ENCODE measurements around the gene PRKAA1.

Gene PRKAA1

DNA sequence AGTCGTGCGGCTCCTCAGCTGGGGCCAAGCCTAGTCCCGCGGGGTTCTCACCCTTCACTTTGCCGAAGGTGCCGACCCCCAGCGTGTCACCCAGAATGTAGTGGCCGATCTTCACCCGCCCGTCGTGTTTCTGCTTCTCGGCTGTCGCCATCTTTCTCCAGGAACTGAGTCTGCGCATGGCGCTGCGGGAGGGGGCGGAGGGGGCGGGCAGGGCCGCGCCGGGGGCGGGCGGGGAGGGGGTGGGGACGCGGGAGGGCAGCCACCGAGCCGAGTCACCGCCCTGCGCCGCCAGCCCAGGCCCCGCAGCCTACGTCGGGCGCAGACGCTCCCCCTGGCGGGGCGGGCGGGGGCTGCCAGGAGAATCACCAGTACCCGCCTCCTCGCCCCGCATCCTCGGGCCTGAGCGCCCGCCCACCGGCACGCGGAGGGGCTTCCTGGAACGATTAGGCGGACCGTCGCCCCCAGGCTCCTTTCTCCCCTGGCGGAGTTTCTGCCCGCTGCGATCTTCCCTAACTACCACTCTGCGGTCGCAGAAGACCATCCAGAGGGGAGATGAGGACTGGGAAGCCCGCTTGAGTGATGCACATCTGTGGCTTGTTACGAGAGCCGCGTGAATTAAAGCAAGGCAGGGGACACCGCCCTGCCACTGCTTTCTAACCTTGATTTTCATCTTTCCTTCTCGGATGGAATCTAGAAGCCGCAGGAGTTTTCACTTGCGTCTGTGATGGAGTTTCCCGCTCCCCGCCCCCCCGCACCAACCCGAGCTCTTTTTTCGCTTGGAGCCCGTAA, at the start of gene PRKAA1:
Gene PRKAA1, minus strand, starts transcription at position 363 of the 789 bp plus-strand sequence. Its CDS starts 185 bp downstream, at position 178.
- peak; percentile 88 for DNase-seq

- DNase-seq: no peak
These were observed 49.4 kb upstream of the PRKAA1 start for GRCh38 chr5:40847525-40847924.

- DNase-seq: no peak
These were observed 48.2 kb upstream of the PRKAA1 start for GRCh38 chr5:40846371-40846770.

GRCh38 chr5:40844565-40844964, 46.4 kb upstream of the PRKAA1 start:
- no peak for DNase-seq

DNA sequence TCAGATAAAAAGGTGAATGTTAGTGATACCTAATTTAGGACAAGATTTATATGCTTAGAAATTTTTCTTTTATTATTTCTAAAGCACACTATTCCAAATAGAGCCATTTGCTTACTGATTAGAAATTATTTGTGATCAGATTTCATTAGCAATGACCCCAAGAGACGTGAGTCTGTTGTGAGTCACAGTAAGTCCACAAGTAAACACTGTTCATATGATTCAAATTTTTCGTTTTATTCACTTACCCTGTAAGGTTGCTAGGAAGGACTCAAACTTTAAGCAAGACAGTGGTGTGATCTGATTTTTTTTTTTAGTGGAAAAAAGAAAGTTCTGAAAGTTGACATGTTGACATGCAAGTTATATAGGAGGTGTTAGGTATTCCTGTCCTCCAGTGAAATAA, 44.2 kb upstream of the PRKAA1 start:
- DNase-seq: no peak

- DNase-seq: no peak
These were observed 43.1 kb upstream of the PRKAA1 start, which contains the start of gene CARD6 for GRCh38 chr5:40841068-40841805. CARD6 (plus strand) TSS chr5:40841367; CDS start chr5:40841383, 16 bp downstream.

- no peak for DNase-seq
These were observed 39.9 kb upstream of the PRKAA1 start for GRCh38 chr5:40838086-40838485.

DNA sequence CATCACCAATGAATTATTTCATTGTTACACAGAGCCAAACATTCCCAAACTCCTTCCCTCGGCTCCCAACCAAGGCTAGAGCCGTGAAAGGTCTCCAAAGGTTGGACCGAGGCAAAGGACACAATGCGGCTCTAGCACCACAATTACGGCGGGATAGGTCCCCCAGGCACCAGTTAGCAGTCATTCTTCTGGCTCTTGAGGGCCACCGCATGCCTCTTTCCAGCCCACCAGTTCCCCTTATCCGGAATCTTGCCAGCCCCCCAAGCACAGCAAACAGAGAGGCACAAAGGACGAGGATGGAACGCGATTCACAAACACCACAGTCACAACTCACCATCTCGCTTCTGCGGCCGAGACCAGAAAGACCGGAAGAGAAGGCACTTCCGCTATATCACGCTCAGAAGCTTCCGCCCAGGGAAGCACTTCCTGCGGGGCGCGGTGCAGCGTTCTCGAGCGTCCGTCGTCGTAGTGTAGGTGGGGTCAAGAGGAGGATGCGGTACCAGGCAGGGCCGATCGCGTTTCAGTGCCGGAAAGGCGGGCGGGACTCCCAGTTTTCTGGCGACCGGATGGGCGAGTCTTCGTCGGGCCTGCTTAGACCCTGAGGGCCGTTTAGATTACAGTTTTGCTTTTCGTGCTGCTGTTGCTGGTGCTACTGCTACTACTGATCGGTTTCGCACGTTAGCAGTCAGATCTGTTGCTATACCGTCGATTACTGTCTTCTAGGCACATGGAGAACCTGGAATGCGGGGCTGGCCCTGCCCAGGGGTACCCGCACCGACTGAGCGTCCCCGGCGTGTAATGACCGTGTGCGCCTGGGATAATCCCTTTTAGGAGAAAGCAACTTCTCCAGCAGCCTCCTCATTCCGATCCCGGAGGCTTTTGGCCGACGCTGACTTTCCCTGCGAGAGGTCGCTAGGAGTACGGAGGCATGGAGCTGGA, 36.9 kb upstream of the PRKAA1 start, which contains the start of gene RPL37:
Gene RPL37, minus strand, starts transcription at position 374 of the 939 bp plus-strand sequence. Its CDS starts 37 bp downstream, at position 337.
- DNase-seq: peak; percentile 95

DNA sequence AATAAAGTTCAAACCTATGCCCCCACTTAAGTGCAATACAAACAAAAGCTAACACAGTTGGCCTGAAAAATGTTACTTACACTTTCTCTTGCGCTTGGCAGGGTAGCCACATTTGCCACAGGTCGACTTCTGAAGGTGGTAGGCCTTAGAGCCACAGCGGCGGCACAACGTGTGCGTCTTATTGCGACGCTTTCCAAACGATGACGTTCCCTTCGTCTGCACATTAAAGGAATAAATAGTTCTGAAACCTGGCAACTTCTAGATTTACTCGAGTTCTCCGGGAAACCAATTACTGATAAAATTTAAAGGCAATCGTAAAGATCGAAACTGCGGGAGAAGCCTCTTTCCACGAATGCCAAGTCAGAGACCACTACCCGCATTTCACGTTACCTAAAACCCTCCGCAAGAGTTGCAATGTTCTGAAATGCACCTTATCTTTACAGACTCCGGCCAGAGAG, 36.2 kb upstream of the PRKAA1 start:
- no peak for DNase-seq

- no peak for DNase-seq
These were observed 35.6 kb upstream of the PRKAA1 start for GRCh38 chr5:40833712-40834229.

DNA sequence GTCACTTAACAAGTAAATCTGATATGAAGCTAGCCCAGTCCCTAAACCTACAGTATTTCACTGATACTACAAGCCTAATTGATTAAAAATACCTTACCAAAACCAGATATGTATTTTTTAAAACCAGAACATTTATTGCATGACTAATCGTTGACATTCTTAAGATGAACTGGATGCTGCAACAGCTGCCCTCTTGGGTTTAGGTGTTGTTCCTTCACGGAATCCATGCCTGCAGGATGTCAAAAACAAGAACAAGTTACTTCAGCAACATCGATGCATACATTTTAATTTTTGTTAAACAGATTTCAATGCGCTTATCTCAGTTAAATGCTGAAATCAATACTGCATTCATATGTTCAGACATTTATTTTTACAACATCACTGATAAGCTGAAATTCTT, 34.2 kb upstream of the PRKAA1 start:
- DNase-seq: no peak

DNA sequence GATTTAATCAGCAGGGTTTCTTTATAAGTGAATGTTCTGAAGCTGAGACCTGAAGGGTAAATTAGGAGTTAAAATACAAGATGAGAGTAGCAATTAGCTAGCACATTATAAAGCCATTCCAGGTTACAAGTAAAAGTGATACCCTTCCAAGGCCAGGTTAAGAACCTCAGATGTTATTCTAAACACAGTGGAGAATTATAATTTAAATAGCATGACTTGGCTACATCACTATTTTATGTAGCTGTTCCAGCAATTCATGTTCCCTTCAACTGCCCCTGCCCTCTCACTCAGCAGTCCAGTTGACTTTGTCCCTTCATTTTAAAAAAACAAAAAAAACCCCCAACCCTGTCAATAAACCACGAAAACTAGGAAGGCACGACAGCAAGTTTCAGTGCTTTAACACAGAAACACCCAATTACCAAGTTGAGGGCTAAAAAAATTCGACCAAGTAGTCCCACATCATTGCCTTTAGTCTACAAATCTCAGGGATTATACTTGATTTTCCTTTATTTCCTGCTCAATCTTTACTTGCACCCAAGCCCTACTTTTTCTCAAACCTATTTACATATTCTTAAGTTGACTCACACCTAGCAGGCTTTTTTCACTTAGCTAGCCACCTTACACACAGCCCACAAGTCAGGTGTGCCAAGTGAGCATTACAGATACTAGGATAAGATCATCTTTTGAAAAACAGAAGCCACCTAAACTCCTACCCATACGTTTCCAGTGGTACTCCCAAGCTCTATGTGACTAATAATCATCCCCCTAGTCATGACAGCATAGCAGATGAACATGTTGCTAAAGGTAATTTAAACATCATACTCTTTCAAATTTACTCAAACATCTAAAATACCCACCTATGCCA, 33.4 kb upstream of the PRKAA1 start:
- DNase-seq: no peak

DNA sequence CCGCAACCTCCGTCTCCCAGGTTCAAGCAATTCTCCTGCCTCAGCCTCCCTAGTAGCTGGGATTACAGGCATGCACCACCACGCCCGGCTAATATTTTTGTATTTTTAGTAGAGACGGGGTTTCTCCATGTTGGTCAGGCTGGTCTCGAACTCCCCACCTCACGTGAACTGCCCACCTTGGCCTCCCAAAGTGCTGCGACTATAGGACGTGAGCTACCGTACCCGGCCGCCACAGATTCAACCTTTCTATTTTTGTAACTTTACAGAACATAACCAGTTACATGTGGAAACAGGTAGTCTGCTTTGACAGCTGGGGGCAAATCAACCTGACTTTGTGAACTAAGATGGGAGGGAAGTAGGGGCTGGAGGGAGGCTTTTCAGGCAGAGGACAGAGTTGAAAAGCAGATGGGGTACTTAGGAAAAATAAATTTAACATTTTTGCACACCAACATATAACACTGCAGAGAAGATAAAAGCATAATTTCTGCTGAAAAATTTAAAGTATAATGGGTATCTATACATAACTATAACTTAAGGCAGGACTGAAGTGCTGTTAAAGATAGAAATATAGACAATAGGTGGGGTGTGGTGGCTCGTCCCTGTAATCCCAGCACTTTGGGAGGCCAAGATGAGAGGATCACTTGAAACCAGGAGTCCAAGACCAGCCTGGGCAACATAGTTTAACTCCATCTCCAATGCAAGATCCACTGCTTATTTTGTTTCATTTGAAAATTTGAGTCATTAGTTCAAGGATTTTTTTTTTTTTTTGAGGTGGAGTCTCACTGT, 31.8 kb upstream of the PRKAA1 start:
- no peak for DNase-seq

GRCh38 chr5:40828690-40829661, 30.8 kb upstream of the PRKAA1 start:
- no peak for DNase-seq

DNA sequence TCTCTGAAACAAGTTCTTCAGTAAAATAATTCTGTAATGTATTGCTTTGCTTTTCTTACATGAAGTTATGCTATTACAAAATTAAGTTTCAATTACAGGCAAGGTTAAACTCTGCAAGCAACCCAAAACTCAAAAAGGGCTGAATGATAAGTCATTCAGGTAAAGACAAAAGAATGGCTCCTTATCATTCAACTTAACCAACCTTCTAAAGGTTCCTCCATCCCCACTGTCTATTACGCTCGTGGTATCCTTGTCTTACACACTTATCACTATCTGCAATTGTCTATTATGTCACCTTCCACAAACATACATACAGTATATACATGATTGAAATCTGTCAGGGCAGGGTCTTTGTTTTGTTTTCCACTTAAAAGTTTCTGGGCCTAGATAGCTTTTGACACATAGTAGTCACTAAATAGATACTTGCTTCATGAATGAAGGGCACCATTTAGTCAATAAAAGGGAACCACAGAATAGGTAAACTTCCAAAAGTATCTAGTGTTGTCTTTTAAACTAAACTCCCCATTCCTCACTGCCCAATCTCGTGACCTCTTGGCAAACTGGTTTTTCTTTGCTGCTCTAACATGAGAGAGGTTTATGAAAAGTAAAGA, 30.0 kb upstream of the PRKAA1 start:
- no peak for DNase-seq

DNA sequence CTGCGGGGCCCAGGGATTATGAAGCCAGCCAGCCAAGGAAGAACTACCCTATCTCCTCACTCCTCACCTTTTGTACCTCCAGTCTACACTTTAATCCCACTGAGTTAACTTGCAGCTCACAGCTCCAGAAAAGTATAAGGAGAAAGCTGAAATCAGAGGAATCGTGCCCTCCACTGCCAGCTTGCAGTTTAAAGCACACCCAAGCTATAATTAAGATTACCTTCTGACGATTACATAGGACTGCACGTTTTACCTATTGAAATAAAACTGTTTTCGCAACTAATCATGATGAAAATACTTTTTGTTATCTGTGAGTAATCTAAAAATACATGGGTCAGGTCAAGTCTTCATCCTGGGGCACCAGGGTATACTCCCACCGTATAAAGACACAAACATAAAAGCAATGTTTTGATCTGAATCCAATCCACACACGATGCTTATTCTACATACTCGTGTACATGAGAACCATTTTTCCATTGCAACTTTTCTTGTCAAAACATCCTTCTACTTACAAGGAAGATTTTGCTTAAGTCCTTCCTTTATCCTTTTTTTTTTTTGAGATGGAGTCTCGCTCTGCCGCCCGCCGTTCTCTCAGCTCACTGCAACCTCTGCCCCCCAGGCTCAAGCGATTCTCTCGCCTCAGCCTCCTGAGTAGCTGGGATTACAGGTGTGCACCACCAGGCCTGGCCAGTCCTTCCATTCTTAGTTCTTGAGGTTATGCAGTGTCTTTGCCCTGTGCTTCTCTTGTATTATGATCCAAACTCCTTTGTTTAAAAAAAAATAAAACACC, 29.2 kb upstream of the PRKAA1 start:
- no peak for DNase-seq

DNA sequence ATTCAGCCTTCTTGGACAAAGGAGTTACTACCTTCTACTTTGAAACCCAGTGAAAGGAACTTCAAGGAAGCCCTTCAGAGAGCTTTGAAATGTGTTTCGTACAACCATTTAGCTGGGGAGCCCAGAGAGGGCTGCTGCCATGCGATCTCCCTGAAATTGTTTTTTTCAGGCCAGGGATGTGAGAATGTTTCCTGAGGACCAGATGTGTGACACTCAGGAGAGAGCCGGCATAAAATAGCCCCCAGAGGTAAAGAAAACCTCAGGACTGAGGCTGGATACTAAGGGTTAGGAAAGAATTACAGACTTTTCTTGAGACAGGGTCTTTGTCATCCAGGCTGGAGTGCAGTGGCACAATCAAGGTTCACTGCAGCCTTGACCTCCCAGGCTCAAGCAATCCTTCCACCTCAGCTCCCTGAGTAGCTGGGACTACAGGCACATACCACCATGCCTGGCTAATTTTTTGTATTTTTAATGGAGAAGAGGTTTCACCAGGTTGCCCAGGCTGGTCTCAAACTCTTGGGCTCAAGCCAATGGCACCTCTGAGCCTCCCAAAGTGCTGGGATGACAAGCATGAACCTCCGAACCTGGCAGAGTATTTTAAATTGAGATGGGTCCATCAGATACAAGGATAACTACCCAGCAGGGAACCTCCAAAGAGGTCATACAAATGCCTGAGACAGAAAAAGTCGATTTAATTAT, 28.5 kb upstream of the PRKAA1 start:
- no peak for DNase-seq
